PC-9 (cell line): ENCODE measurements around the gene HPCAL4.

Experiments used
- CTCF ChIP-seq: fragments of 200-600 bp; sonication (generic); conservative IDR thresholded peaks from 2 replicates; pipeline ENCODE4 v1.6.1; 2017; ENCODE audit warnings: mixed run types, antibody characterized with exemption, mild to moderate bottlenecking, moderate library complexity
- EZH2 ChIP-seq: fragments of 200-600 bp; sonication (generic); IDR thresholded peaks from 2 replicates; pipeline ENCODE4 v1.8.0; 2017; ENCODE audit warnings: antibody characterized with exemption, low read depth

- TF ChIP-seq CTCF (no peak), EZH2 (no peak)
These were observed 55.9 kb downstream of the HPCAL4 start for GRCh38 chr1:39635205-39635870.
